Loucy (cell line): ENCODE data around the gene GARRE1.
A peak's percentile ranks its signal among the peaks of the same experiment; 100 is the strongest.
"Not testable (repeated sequence)": the region's sequence is repeated elsewhere in the genome, so short reads cannot be mapped to it uniquely, and the experiment has no call there.

Experiments
- H2AFZ ChIP-seq: fragments of 200-600 bp; sonication (generic); 2 replicates; pipeline ENCODE4 v1.6.0; 2016; ENCODE audit warnings: antibody characterized with exemption, mild to moderate bottlenecking, low read length, moderate library complexity
- H3F3A ChIP-seq: fragments of 200-600 bp; 2 replicates; pipeline ENCODE4 v1.6.0; 2016; ENCODE audit warnings: antibody characterized with exemption, low read depth, mild to moderate bottlenecking
- H3K27me3 ChIP-seq: fragments of 200-600 bp; sonication (generic); 2 replicates; pipeline ENCODE4 v1.6.1; 2014; ENCODE audit warnings: low read length, mild to moderate bottlenecking; ENCODE audit not compliant: insufficient read depth, poor library complexity, severe bottlenecking
- H3K36me3 ChIP-seq: fragments of 200-600 bp; sonication (generic); 2 replicates; pipeline ENCODE4 v1.6.1; 2016; ENCODE audit warnings: low read length; ENCODE audit not compliant: insufficient read depth
- H3K4me1 ChIP-seq: fragments of 200-600 bp; sonication (generic); 2 replicates; pipeline ENCODE4 v1.5.1; 2014; ENCODE audit warnings: low read length, mild to moderate bottlenecking; ENCODE audit not compliant: insufficient read depth, poor library complexity, severe bottlenecking
- H3K4me2 ChIP-seq: fragments of 200-600 bp; sonication (generic); 2 replicates; pipeline ENCODE4 v1.6.0; 2014; ENCODE audit warnings: antibody characterized with exemption, low read length, low read depth, mild to moderate bottlenecking; ENCODE audit not compliant: poor library complexity, severe bottlenecking
- H3K4me3 ChIP-seq: fragments of 200-600 bp; sonication (generic); 2 replicates; pipeline ENCODE4 v1.5.1; 2014; ENCODE audit warnings: low read length, mild to moderate bottlenecking, mixed read lengths; ENCODE audit not compliant: poor library complexity, severe bottlenecking
- H3K79me2 ChIP-seq: fragments of 200-600 bp; sonication (generic); 2 replicates; pipeline ENCODE4 v1.6.1; 2014; ENCODE audit warnings: low read length; ENCODE audit not compliant: insufficient read depth
- H3K9ac ChIP-seq: fragments of 200-600 bp; sonication (generic); 2 replicates; pipeline ENCODE4 v1.6.0; 2014; ENCODE audit warnings: mild to moderate bottlenecking, low read depth, low read length, moderate library complexity; ENCODE audit not compliant: poor library complexity, severe bottlenecking
- H3K9me2 ChIP-seq: fragments of 200-600 bp; sonication (generic); replicated peaks from 2 replicates; pipeline ENCODE4 v1.6.1; 2016; ENCODE audit warnings: low read depth, low read length, mixed read lengths
- H3K9me3 ChIP-seq: fragments of 200-600 bp; sonication (generic); 2 replicates; pipeline ENCODE4 v1.6.1; 2014; ENCODE audit warnings: mild to moderate bottlenecking, antibody characterized with exemption, low read length, low read depth; ENCODE audit not compliant: insufficient read depth
- H4K20me1 ChIP-seq: fragments of 200-600 bp; sonication (generic); 2 replicates; pipeline ENCODE4 v1.6.0; 2014; ENCODE audit warnings: antibody characterized with exemption, low read length, mild to moderate bottlenecking; ENCODE audit not compliant: insufficient read depth, poor library complexity, severe bottlenecking
- EZH2phosphoT487 ChIP-seq: fragments of 200-600 bp; IDR thresholded peaks from 2 replicates; pipeline ENCODE4 v1.6.1; 2018; ENCODE audit warnings: antibody characterized with exemption, mild to moderate bottlenecking, moderate library complexity, borderline replicate concordance
- TF ChIP-seq, protein P1 (sequence below): fragments of 200-600 bp; sonication (generic); conservative IDR thresholded peaks from 2 replicates; pipeline ENCODE4 v1.5.1; 2014; ENCODE audit warnings: mild to moderate bottlenecking, antibody characterized with exemption, low read length

The GARRE1 gene

GRCh38 chr19:34237283-34237682, 17.1 kb upstream of the GARRE1 start:
- TF ChIP-seq, protein P1, sequence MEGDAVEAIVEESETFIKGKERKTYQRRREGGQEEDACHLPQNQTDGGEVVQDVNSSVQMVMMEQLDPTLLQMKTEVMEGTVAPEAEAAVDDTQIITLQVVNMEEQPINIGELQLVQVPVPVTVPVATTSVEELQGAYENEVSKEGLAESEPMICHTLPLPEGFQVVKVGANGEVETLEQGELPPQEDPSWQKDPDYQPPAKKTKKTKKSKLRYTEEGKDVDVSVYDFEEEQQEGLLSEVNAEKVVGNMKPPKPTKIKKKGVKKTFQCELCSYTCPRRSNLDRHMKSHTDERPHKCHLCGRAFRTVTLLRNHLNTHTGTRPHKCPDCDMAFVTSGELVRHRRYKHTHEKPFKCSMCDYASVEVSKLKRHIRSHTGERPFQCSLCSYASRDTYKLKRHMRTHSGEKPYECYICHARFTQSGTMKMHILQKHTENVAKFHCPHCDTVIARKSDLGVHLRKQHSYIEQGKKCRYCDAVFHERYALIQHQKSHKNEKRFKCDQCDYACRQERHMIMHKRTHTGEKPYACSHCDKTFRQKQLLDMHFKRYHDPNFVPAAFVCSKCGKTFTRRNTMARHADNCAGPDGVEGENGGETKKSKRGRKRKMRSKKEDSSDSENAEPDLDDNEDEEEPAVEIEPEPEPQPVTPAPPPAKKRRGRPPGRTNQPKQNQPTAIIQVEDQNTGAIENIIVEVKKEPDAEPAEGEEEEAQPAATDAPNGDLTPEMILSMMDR = no peak
- TF ChIP-seq EZH2phosphoT487 = no peak
- H3K4me3 ChIP-seq = no peak overlapping the region
- H3K36me3 ChIP-seq = no peaks in the 10 kb centered on the region
- H3K4me1 ChIP-seq = no peaks in the 10 kb centered on the region
- no peaks in the 10 kb centered on the region for H3K9me3 ChIP-seq
- no peak overlapping the region for H3K4me2 ChIP-seq
- no peaks in the 10 kb centered on the region for H3K9me2 ChIP-seq
- no peaks in the 10 kb centered on the region for H3K27me3 ChIP-seq
- H3K79me2 ChIP-seq = no peaks in the 10 kb centered on the region
- H4K20me1 ChIP-seq = no peaks in the 10 kb centered on the region
- no peaks in the 10 kb centered on the region for H3F3A ChIP-seq
- H3K9ac ChIP-seq = no peak overlapping the region
- H2AFZ ChIP-seq = no peak overlapping the region

DNA sequence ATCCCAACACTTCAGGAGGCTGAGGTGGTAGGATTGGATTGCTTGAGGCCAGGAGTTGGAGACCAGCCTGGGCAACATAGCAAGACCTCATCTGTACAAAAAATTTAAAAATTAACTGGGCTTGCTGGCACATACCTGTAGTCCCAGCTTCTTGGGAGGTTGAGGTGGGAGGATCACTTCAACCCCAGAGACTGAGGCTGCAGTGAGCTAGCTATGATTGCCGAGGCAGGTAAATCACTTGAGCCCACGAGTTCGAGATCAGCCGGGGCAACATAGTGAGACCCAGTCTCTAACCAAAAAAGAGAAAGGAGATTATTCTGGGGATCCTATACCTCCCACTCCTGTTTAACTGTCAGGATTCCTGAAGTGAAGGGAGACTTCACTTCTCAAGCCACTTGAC, 16.4 kb upstream of the GARRE1 start:
- no peaks in the 10 kb centered on the region for H4K20me1 ChIP-seq
- H3K4me2 ChIP-seq = no peak overlapping the region

DNA sequence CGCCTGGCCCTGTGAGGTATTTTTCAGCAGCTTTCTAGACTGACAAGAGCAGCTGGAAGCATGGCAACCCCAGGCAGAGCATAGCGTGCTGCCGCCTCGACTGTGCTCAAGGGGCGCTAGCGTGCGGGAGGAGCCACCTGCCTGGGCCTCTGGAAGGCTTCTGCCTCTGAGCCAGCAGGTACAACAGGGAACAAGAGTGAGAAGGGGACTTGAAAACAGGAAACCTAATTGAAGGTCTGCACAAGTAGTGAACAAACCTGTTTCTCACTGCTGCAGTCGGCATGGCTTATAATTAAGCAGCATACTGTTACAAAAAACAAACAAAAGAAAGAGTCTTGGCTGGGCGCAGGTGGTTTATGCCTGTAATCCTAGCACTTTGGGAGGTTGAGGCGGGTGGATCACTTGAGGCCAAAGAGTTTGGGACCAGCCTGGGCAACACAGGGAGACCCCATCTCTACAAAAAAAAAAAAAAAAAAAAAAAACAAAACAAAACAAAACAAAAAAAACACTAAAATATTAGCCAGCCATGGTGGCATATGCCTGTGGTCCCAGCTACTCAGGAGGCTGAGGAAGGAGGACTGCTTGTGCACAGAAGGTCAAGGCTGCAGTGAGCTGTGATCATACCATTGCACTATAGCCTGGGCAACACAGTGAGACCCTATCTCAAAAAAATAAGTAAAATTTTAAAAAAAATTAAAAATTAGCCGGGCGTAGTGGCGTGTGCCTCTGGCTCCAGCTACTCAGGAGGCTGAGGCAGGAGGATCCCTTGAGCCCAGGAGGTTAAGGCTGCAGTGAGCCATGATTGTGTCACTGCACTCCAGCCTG, 12.6 kb upstream of the GARRE1 start:
- H3K9me3 ChIP-seq = no peaks in the 10 kb centered on the region
- no peak for TF ChIP-seq EZH2phosphoT487
- TF ChIP-seq, protein P1 = peak; percentile 44; the same call in 1 of the 2 replicates
- no peak overlapping the region for H3K4me2 ChIP-seq
- H3K79me2 ChIP-seq = no peaks in the 10 kb centered on the region
- H3K9ac ChIP-seq = no peak overlapping the region
- no peak overlapping the region for H2AFZ ChIP-seq
- H3K4me1 ChIP-seq = no peaks in the 10 kb centered on the region
- H3K9me2 ChIP-seq = no peaks in the 10 kb centered on the region
- no peaks in the 10 kb centered on the region for H4K20me1 ChIP-seq
- H3K27me3 ChIP-seq = no peaks in the 10 kb centered on the region
- H3F3A ChIP-seq = no peaks in the 10 kb centered on the region
- no peaks in the 10 kb centered on the region for H3K36me3 ChIP-seq
- no peak overlapping the region for H3K4me3 ChIP-seq

More for the DNA sequence above, 16.4 kb upstream of the GARRE1 start:
- Histone ChIP-seq H3K4me3 (no peak overlapping the region), H2AFZ (no peak overlapping the region), H3K9me2 (no peaks in the 10 kb centered on the region), H3K36me3 (no peaks in the 10 kb centered on the region), H3K79me2 (no peaks in the 10 kb centered on the region), H3F3A (no peaks in the 10 kb centered on the region), H3K9ac (no peak overlapping the region), H3K9me3 (no peaks in the 10 kb centered on the region), H3K27me3 (no peaks in the 10 kb centered on the region), H3K4me1 (no peaks in the 10 kb centered on the region)
- TF ChIP-seq, protein P1 = no peak
- TF ChIP-seq EZH2phosphoT487 = no peak

DNA sequence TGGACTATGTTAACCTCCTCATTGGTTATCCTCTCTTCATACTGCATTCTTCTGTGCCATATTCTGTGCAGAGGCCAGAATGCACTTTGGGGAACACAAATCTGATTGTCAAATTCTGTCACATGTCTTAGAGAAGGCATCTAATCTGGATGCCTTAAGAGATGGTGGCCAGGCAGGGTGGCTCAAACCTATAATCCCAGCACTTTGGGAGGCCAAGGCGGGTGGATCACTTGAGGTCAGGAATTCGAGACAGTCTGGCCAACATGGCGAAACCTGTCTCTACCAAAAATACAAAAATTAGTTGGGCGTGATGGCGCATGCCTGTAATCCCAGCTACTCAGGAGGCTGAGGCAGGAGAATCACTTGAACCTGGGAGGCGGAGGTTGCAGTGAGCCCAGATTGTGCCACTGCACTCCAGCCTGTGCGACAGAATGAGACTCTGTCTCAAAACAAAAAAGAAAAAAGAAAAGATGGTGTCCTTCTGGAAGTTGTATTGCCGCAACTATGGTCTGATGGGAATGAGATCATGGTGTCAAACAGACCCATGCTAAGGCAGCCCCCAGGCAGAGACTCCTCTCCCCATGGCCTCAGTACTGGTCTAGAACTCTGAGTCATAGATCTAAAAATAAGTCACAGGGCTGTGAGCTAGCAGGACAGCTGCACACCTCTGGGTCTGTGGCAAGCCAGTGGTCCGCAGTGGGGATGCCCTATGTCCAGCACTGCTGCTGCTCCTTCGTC, 11.0 kb upstream of the GARRE1 start:
- not testable (repeated sequence) for H4K20me1 ChIP-seq, H3F3A ChIP-seq, H3K4me2 ChIP-seq, H2AFZ ChIP-seq, H3K79me2 ChIP-seq, H3K9me2 ChIP-seq, H3K9me3 ChIP-seq, H3K4me1 ChIP-seq, H3K27me3 ChIP-seq, H3K4me3 ChIP-seq, H3K9ac ChIP-seq, H3K36me3 ChIP-seq
